Measurements from ENCODE around the gene MCF2L. TPM values are rescaled to one million over a fixed set of nuclear protein-coding genes. Genes with fewer than 3 reads are reported as not detected.

Gene MCF2L
- total and polyA plus RNA-seq, 9 of the 15 experiments (the other 6 are each of a cell fraction or from before 2014, with no cell fraction given): 0.05 to 0.25 (median 0.18) TPM; not detected in 5

DNA sequence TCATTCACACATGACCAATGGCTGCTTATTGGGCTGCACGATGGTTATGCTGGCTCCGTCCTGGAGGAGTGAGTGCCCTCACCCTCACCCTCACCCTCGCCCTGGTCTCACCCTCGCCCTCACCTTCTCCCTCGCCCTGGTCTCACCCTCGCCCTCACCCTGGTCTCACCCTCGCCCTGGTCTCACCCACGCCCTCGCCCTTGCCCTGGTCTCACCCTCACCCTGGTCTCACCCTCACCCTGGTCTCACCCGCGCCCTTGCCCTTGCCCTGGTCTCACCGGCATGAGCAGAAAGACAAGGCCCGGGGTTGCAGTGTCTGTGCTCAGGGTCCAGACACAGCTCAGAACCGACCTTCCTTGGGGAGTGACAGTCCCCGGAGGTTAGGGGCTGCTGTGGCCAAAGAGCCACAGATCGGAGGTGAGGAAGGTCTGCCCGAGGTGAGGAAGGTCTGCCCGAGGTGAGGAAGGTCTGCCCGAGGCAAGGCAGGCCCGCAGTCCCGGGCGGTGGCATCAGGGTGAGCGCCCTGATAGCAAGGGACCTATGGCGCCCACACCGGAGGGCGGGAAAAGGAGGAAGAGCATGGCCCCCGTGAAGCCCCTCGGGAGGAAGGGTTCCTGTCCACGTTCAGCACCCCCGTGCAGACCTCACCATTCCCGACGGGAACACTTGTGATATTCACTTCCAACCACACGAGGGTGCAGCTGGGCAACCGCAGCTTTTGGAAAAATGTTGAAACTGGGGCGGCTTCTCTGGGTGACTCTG, 65.6 kb downstream of the MCF2L start (continued):
- peak; percentile 53; the same call in 1 of the 2 replicates for TF ChIP-seq REST (IDR thresholded peaks at IDR 0.05; ENCODE audit: borderline replicate concordance)
- no peak for TF ChIP-seq REST (CRISPR knock-in tag; IDR thresholded peaks at IDR 0.05; ENCODE audit: low read depth)

All from K562 (cell line).